H4 (cell line): ENCODE results near the gene OBP2A. TPM values are rescaled to one million over a fixed set of nuclear protein-coding genes. Genes with fewer than 3 reads are reported as not detected.

Source experiments
- total RNA-seq: library from RNA; depleted of rRNA; stranded (reverse); fragments of >200 nt; shearing (Covaris generic); gene quantifications from 2 replicates; pipeline ENCODE4 v1.2.3, GENCODE V29; 2014; rRNA removed

The OBP2A gene
- total RNA-seq, 1 experiment from 2014 or later = not detected

Other genes with a start within 250 kb of the OBP2A start
- 9.2 and 10.3 TPM in 2 replicates for gene PPP1R26, start 66.3 kb upstream of the OBP2A start, total RNA-seq
- gene MRPS2, start 45.4 kb upstream of the OBP2A start, total RNA-seq = 30.3 and 34.6 TPM in 2 replicates
- not detected in 2 replicates for gene LCN1, start 24.7 kb upstream of the OBP2A start, total RNA-seq
- gene PAEP, start 15.6 kb downstream of the OBP2A start, total RNA-seq = 2.6 TPM in 1 of 2 replicates, not detected in the other
- not detected in 2 replicates for gene GLT6D1, start 93.4 kb downstream of the OBP2A start, total RNA-seq
- gene LCN9, start 117.2 kb downstream of the OBP2A start, total RNA-seq = not detected in 2 replicates
- not detected in 2 replicates for gene SOHLH1, start 153.4 kb downstream of the OBP2A start, total RNA-seq
- not detected in 2 replicates for gene KCNT1, start 156.1 kb downstream of the OBP2A start, total RNA-seq